ENCODE data around the gene PTPN6.
"Not testable (repeated sequence)": the region's sequence is repeated elsewhere in the genome, so short reads cannot be mapped to it uniquely, and the experiment has no call there.

Gene PTPN6

GRCh38 chr12:6950811-6951540 is at the start of gene PTPN6:
Gene PTPN6, plus strand, starts transcription at chr12:6951356. Its CDS starts 157 bp downstream, at chr12:6951513.
- peak in 1 of 2 experiments; percentile 59 for DNase-seq (ENCODE audit: low read depth in 2 of 2)

DNA sequence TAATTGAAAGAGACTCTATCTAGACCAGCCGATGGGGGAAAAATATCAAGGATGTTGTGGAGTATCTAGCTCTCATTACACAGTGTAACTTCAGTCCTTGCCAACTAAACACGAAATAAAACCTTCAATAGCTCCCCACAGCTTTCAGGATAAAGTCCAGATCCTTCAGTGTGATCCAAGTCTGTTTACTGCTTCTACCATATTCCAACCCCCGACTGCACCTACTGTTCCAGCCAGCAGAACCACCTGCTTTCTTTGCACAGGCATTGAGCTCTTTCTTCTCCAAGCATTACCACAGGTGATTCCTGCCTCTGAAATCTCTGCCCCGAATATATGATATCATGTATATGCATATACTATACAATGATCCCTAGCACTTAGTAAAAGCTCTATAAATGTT is 48.7 kb upstream of the PTPN6 start:
- DNase-seq (ENCODE audit: low read depth in 2 of 2) = no peak

DNA sequence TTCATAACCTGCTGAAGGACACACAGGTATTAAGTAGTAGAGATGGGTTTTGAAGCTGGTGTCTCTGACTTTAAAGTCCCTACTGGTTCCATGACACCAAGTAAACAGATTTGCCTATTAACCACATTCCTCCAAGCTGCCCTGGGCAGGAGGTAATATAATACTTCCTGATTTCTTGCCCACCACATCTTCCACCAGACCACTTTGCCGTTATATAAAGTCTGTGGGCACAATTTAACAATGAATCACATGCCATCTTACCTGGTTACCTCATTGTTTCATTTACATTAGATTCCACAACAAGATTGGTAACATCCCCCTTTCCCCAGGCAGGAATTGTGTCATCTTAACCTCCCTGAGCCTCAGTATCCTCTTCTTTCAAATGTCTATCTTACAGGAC is 47.4 kb upstream of the PTPN6 start:
- no peak for DNase-seq (ENCODE audit: low read depth in 2 of 2)

- peak; percentile 95 to 99 for DNase-seq (ENCODE audit: low read depth in 2 of 2)
These were observed 46.6 kb upstream of the PTPN6 start, which contains the start of gene LRRC23 for GRCh38 chr12:6904280-6905276. Gene LRRC23, plus strand, starts transcription at chr12:6904822. Its CDS starts 812 bp downstream, at chr12:6905634.

- DNase-seq (ENCODE audit: low read depth in 2 of 2) = no peak
These were observed 45.6 kb upstream of the PTPN6 start for GRCh38 chr12:6905414-6906040.

- not testable (repeated sequence) for DNase-seq (ENCODE audit: low read depth in 2 of 2)
These were observed 43.0 kb upstream of the PTPN6 start for GRCh38 chr12:6908141-6908540.

DNA sequence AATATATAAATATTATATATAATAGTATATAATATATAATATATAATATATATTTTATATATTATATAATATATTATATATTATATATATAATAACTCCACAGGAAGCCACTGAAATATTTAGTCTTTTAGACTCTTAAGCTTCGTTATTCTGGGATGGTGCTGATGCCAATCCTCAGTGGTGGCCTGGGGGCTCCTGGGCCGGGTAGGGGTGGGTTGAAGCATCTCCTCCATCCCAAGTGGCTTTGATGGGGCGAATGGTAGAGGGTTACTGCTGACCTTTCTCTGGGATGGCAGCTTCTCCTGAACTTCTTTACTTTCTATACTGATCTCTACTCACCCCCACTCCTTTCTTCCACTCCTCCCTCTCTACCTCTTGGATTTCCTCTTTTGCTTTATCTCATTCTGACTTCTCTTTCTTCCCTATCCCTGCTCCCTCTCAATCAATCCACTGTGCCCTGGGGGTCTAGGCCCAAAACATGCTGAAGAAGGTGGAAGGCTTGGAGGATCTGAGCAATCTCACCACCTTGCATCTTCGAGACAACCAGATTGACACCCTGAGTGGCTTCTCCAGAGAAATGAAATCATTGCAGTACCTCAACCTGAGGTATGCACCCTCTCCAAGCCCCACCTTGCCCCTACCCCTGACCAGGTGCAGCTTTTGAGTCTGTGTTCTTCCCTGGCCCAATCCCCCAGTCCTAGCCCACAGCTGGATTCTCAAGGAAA is 41.6 kb upstream of the PTPN6 start:
- no peak for DNase-seq (ENCODE audit: low read depth in 2 of 2)

DNA sequence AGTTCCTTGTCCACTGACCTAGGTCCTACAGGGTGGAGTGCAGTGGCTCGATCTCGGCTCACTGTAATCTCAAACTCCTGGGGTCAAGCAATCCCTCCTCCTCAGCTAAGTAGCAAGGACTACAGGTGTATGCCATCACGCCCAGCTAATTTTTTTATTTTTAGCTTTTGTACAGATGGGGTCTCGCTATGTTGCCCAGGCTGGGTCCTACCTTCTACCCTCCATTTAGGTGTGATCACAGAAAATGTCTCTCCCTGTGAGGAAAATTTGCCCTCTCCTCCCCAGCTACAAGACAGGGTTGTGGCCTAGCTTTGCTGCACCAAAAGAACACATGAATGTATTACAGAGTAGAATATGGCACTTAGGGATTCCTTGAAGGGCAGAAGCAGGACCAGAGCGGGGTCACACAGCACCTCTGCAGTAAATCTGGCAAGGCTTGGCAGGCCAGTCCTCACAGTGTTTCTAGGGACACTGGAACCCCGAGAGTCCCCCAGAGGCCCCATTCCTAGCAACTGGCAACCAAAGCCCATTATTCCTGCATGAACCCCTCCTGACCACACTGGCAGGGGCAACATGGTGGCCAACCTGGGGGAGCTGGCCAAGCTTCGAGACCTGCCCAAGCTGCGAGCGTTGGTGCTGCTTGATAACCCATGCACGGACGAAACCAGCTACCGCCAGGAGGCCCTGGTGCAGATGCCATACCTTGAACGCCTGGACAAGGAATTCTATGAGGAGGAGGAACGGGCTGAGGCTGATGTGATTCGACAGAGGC is 38.8 kb upstream of the PTPN6 start:
- no peak for DNase-seq (ENCODE audit: low read depth in 2 of 2)

DNA sequence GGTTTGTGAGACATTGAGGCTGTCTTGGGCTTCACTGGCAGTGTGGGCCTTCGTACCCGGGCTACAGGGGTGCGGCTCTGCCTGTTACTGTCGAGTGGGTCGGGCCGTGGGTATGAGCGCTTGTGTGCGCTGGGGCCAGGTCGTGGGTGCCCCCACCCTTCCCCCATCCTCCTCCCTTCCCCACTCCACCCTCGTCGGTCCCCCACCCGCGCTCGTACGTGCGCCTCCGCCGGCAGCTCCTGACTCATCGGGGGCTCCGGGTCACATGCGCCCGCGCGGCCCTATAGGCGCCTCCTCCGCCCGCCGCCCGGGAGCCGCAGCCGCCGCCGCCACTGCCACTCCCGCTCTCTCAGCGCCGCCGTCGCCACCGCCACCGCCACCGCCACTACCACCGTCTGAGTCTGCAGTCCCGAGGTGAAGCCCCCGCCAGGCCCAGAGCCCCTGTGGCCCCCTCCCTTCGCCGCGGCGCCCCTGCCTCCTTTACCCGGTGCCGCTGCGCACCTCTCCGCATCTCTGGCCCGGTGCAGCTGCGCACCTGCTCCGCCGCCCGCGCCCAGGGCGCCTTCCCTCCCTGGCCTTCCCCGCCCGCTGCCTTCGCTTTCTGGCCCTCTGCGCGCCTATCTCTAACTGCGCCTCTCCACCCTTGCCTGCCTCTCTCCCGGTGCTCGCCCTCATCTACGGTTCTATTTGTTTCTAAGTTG is 36.8 kb upstream of the PTPN6 start, which contains the start of gene ENO2:
TSS of gene ENO2 (plus strand) at position 335 of the 701 bp plus-strand sequence. CDS start 1,253 bp downstream, outside the sequence.
- peak; percentile 62 to 75 for DNase-seq (ENCODE audit: low read depth in 2 of 2)

GRCh38 chr12:6914947-6915788 is 36.0 kb upstream of the PTPN6 start:
- no peak for DNase-seq (ENCODE audit: low read depth in 2 of 2)

GRCh38 chr12:6915789-6916285 is 35.3 kb upstream of the PTPN6 start:
- no peak for DNase-seq (ENCODE audit: low read depth in 2 of 2)

DNA sequence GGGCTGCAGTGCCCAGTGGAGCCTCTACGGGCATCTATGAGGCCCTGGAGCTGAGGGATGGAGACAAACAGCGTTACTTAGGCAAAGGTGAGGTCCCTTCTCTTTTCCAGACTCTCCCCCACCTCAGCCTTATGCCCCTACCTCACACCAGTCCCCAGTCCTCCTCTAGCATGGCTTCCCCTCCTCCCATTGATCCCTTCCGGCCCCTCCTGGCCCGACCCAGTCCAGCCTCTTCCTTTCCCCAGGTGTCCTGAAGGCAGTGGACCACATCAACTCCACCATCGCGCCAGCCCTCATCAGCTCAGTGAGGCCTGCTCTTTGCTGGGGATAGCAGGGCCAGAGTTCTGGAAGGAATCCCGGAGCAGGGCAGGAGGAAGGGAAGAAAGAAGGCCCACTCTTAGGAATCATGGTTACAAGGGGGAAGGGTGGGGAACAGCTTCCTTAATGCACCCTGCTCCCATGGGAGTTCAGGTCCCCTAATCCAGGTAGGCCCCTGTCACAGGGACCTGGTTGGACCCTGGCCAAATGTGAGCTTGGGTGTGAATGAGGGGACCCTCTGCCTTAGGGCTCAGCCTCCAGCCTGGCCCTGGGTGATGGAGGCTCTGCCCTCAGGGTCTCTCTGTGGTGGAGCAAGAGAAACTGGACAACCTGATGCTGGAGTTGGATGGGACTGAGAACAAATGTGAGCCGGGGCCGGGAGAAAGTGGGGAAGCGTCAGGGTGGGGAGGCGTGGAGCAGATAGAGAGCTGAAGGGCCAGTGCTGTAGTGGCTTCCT is 34.5 kb upstream of the PTPN6 start:
- no peak for DNase-seq (ENCODE audit: low read depth in 2 of 2)

- DNase-seq (ENCODE audit: low read depth in 2 of 2) = no peak
These were observed 33.5 kb upstream of the PTPN6 start for GRCh38 chr12:6917491-6918231.

DNA sequence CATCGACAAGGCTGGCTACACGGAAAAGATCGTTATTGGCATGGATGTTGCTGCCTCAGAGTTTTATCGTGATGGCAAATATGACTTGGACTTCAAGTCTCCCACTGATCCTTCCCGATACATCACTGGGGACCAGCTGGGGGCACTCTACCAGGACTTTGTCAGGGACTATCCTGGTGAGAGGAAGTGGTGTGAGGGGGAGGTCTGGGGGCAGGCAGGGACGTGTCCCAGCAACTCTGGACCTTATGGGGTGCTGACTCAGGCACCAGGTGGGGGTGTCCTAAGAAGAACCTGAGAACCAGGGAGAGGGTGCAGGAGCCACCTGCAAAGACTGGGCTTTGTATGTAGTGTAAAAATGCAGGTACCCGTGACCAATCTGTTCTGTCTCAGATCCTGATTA is 31.6 kb upstream of the PTPN6 start:
- DNase-seq (ENCODE audit: low read depth in 2 of 2) = no peak

DNA sequence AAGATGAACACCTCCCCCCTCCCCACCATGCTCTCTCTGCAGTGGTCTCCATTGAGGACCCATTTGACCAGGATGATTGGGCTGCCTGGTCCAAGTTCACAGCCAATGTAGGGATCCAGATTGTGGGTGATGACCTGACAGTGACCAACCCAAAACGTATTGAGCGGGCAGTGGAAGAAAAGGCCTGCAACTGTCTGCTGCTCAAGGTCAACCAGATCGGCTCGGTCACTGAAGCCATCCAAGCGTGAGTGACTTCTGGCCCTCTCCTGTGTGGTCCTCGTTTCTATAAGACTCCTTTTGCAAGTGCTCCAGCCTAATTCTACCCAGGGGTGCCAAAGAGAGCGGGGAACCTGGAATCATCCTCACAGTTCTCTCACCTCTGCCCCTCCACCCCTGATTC is 29.6 kb upstream of the PTPN6 start:
- DNase-seq (ENCODE audit: low read depth in 2 of 2) = no peak

DNA sequence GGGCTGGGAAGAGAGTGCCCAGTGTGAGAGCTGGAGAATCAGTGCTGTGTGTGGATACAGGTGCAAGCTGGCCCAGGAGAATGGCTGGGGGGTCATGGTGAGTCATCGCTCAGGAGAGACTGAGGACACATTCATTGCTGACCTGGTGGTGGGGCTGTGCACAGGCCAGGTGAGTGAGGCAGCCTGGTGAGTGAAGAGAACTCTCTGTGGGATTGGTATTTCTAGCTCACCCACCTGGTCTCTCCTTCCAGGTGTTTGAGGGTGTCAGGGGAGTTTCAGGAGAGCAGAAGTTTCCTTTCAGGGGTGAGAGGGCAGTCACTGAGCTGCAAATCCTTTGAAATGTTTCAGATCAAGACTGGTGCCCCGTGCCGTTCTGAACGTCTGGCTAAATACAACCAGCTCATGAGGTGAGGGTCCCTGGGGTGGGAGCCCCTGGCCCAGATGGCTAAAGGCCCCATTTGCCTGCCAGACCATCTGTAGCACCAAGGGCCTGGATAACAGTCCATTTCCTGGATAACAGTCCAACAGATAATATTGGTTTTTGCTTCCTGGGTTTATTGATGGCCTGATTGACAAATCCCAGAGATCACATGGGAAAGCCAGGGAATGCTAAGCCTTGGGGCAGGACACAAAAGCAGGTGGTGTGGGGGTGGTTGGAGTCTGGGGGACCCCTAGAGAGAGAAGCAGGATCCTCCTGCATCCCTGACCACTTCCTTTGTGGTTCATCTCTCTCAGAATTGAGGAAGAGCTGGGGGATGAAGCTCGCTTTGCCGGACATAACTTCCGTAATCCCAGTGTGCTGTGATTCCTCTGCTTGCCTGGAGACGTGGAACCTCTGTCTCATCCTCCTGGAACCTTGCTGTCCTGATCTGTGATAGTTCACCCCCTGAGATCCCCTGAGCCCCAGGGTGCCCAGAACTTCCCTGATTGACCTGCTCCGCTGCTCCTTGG is 28.9 kb upstream of the PTPN6 start:
- no peak for DNase-seq (ENCODE audit: low read depth in 2 of 2)
